NOMO-1 treated with DMSO at 0.1 percent for 48 hours (cell line): ENCODE data around the gene FAM177B.

Experiments used
- DNase-seq: peaks from one replicate; lab custom pipeline; 2025; ENCODE audit not compliant: unreplicated experiment; lab: John Stamatoyannopoulos, UW

Gene FAM177B

GRCh38 chr1:222736972-222737371 lies at the start of gene FAM177B:
Gene FAM177B (plus strand): TSS chr1:222737202. CDS start chr1:222746546, 9,344 bp downstream.
- no peak for DNase-seq

- DNase-seq = no peak
Observed at GRCh38 chr1:222691016-222691415, 46.0 kb upstream of the FAM177B start.

- no peak for DNase-seq
Observed at GRCh38 chr1:222694927-222695326, 42.1 kb upstream of the FAM177B start.

GRCh38 chr1:222696741-222697140 lies 40.3 kb upstream of the FAM177B start:
- DNase-seq = no peak

GRCh38 chr1:222697203-222697602 lies 39.8 kb upstream of the FAM177B start:
- DNase-seq = no peak

- no peak for DNase-seq
Observed at GRCh38 chr1:222697826-222698225, 39.2 kb upstream of the FAM177B start.

GRCh38 chr1:222702210-222702609 lies 34.8 kb upstream of the FAM177B start:
- no peak for DNase-seq

- DNase-seq = no peak
Observed at GRCh38 chr1:222704260-222704659, 32.7 kb upstream of the FAM177B start.

- no peak for DNase-seq
Observed at GRCh38 chr1:222706815-222707214, 30.2 kb upstream of the FAM177B start.

GRCh38 chr1:222709700-222710153 lies 27.3 kb upstream of the FAM177B start:
- DNase-seq = no peak

GRCh38 chr1:222711319-222712252 lies 25.4 kb upstream of the FAM177B start:
- peak; percentile 44 for DNase-seq

- peak; percentile 76 for DNase-seq
Observed at GRCh38 chr1:222712253-222713090, 24.5 kb upstream of the FAM177B start, which contains the start of the genes AIDA and BROX. Gene AIDA (minus strand): TSS chr1:222712491. CDS start chr1:222712317, 174 bp downstream. Gene BROX (plus strand): TSS chr1:222712564. CDS start chr1:222715700, 3,136 bp downstream.

- peak; percentile 93 for DNase-seq
Observed at GRCh38 chr1:222713091-222713961, 23.7 kb upstream of the FAM177B start.

- DNase-seq = no peak
Observed at GRCh38 chr1:222716393-222716792, 20.6 kb upstream of the FAM177B start.

- DNase-seq = no peak
Observed at GRCh38 chr1:222728746-222729145, 8.3 kb upstream of the FAM177B start.

- DNase-seq = no peak
Observed at GRCh38 chr1:222730866-222731265, 6.1 kb upstream of the FAM177B start.

GRCh38 chr1:222732216-222733159 lies 4.5 kb upstream of the FAM177B start:
- DNase-seq = peak; percentile 94

GRCh38 chr1:222734740-222735139 lies 2.3 kb upstream of the FAM177B start:
- DNase-seq = no peak

- DNase-seq = no peak
Observed at GRCh38 chr1:222736470-222736869, 532 bp upstream of the FAM177B start.
